Spleen (tissue), 11 donors: ENCODE measurements around the gene PRR23E. TPM values are rescaled to one million over a fixed set of nuclear protein-coding genes. Genes with fewer than 3 reads are reported as not detected.

Experiments
- DNase-seq: peaks from one replicate; pipeline ENCODE4 v3.0.0-alpha.2; 2020
- H3K27ac ChIP-seq, 8 donors: fragments of 200-600 bp; sonication (generic) in 7 of 8; 1 replicate in 4 of 8; 2 replicates in 4 of 8; pipeline versions ENCODE4 v1.5.0 to v1.8.0; 2016 to 2021; ENCODE audit warnings: inconsistent platforms in 4 of 8, mild to moderate bottlenecking in 4 of 8, moderate library complexity in 1 of 8
- H3K27me3 ChIP-seq, 7 donors: fragments of 200-600 bp; sonication (generic) in 6 of 7; replicated peaks in 1 of 7; 1 replicate in 4 of 7; 2 replicates in 3 of 7; pipeline versions ENCODE4 v1.5.0 to v1.8.0; 2016 to 2021; ENCODE audit warnings: inconsistent platforms in 3 of 7, mild to moderate bottlenecking in 1 of 7
- H3K36me3 ChIP-seq, 6 donors: fragments of 200-600 bp; sonication (generic) in 5 of 6; 1 replicate in 4 of 6; 2 replicates in 2 of 6; pipeline versions ENCODE4 v1.5.0 to v1.8.0; 2016 to 2021; ENCODE audit warnings: inconsistent platforms in 2 of 6
- H3K4me1 ChIP-seq, 6 donors: fragments of 200-600 bp; sonication (generic) in 5 of 6; 1 replicate in 3 of 6; 2 replicates in 3 of 6; pipeline versions ENCODE4 v1.5.0 to v1.8.0; 2016 to 2021; ENCODE audit warnings: inconsistent platforms in 3 of 6
- H3K4me3 ChIP-seq, 8 donors: fragments of 200-600 bp; sonication (generic) in 7 of 8; 1 replicate in 4 of 8; 2 replicates in 4 of 8; pipeline versions ENCODE4 v1.5.0 to v1.8.0; 2016 to 2021; ENCODE audit warnings: inconsistent platforms in 4 of 8, mild to moderate bottlenecking in 4 of 8, moderate library complexity in 2 of 8
- H3K9me3 ChIP-seq, 8 donors: fragments of 200-600 bp; sonication (generic) in 7 of 8; 1 replicate in 4 of 8; 2 replicates in 4 of 8; pipeline versions ENCODE4 v1.5.0 to v1.8.0; 2016 to 2021; ENCODE audit warnings: inconsistent platforms in 4 of 8
- CTCF ChIP-seq, 11 experiments: fragments of 200-600 bp in 7 of 11; fragments of 450-650 bp in 4 of 11; sonication (generic) in 4 of 11; IDR thresholded peaks in 8 of 11; conservative IDR thresholded peaks in 3 of 11; 1 replicate in 7 of 11; 2 replicates in 4 of 11; pipeline versions ENCODE4 v1.4.0 to v1.8.0; 2016 to 2021; ENCODE audit warnings: antibody characterized with exemption in 11 of 11, inconsistent platforms in 4 of 11, mild to moderate bottlenecking in 1 of 11
- POLR2A ChIP-seq, 3 donors: fragments of 450-650 bp; IDR thresholded peaks; one replicate each; pipeline ENCODE4 v1.5.1; 2017; ENCODE audit warnings: antibody characterized with exemption in 3 of 3, mild to moderate bottlenecking in 1 of 3
- POLR2AphosphoS5 ChIP-seq, 3 donors: sonication (generic); formaldehyde crosslinking; IDR thresholded peaks; one replicate each; pipeline ENCODE4 v1.5.1; 2017; ENCODE audit warnings: antibody characterized with exemption in 3 of 3
- WGBS, 5 donors: extraction: QIAGEN DNeasy Blood & Tissue Kit in 3 of 5; methylation state at CpG; one replicate each; pipeline versions ENCODE4 v1.1.5 to v1.1.7; 2013 to 2018; 5-methylcytosine and 5-hydroxymethylcytosine counted together
- intact Hi-C: fragments of 100-400 bp; cut with DNase I; formaldehyde crosslinking; loops from one replicate; pipeline ENCODE4 v1.15.0; 2023; ENCODE audit warnings: low total_unique reads
- polyA plus RNA-seq, 3 donors: library from polyadenylated mRNA; stranded (reverse); fragments of 200-250 nt; gene quantifications; one replicate each; pipeline ENCODE4 v1.2.1, GENCODE V29; 2013
- total RNA-seq, 7 donors: library from RNA; depleted of rRNA in 3 of 7; stranded (reverse); fragments of >200 nt in 3 of 7; fragmentation: NEBNext Ultra II Directional in 4 of 7; extraction: Animal tissue kit (Norgen Biotek cat#: 25700) in 4 of 7; gene quantifications; one replicate each; pipeline versions ENCODE4 v1.1.0 to v1.2.1, GENCODE V29; 2016 to 2021
- donor health status: healthy with polysubstance abuse.
- donor health status: DM: no; HTN: no; CAD: no; lungs with moderate emphysema.
- donor health status: DM: no; HTN: no; CAD: no.
- donor health status: Bipolar disorder and iron deficiency.
- donor health status: healthy.
- donor health status: DM: no; HTN: no; CAD: no.
- donor health status: DM: yes; HTN: yes; CAD: no.

Gene PRR23E
- total and polyA plus RNA-seq, 10 donors: not detected

- TF ChIP-seq CTCF (IDR thresholded peaks at IDR 0.05 in 8 of 11, conservative IDR thresholded peaks at IDR 0.05 in 3 of 11) (no peak), POLR2A (IDR thresholded peaks at IDR 0.05) (no peak), POLR2AphosphoS5 (IDR thresholded peaks at IDR 0.05) (no peak)
- Histone ChIP-seq H3K27ac (no peak overlapping the region), H3K4me1 (no peaks in the 10 kb centered on the region), H3K4me3 (no peak overlapping the region), H3K27me3 (peaks cover 0 to 52% (median 15%) of the 10 kb centered on the region in 7 donors), H3K9me3 (no peaks in the 10 kb centered on the region), H3K36me3 (no peaks in the 10 kb centered on the region)
- 58 to 89% (median 87%) methylated on average over 2 of the region's 2 CpGs for WGBS, 5 donors
- intact Hi-C loops: no loop called here
- no peak for DNase-seq
Measured at GRCh38 chr3:127161973-127162579, 30.9 kb upstream of the PRR23E start.

- Histone ChIP-seq H3K4me3 (no peak overlapping the region), H3K4me1 (no peaks in the 10 kb centered on the region), H3K9me3 (no peaks in the 10 kb centered on the region), H3K36me3 (no peaks in the 10 kb centered on the region), H3K27ac (no peak overlapping the region), H3K27me3 (peaks cover 0 to 52% (median 6%) of the 10 kb centered on the region in 7 donors)
- intact Hi-C loops: no loop called here
- TF ChIP-seq POLR2AphosphoS5 (IDR thresholded peaks at IDR 0.05): no peak
- DNase-seq: no peak
- 45 to 55% (median 48%) methylated on average over 15 of the region's 15 CpGs for WGBS, 5 donors
Measured at GRCh38 chr3:127162947-127163645, 29.8 kb upstream of the PRR23E start.

- no peak overlapping the region for H3K27ac ChIP-seq
- H3K4me3 ChIP-seq: no peak overlapping the region
- no peaks in the 10 kb centered on the region for H3K9me3 ChIP-seq
- DNase-seq: no peak
- H3K4me1 ChIP-seq: no peaks in the 10 kb centered on the region
- 63 to 73% (median 68%) methylated on average over 5 of the region's 5 CpGs for WGBS, 5 donors
- H3K36me3 ChIP-seq: no peaks in the 10 kb centered on the region
- peaks cover 0 to 52% (median 3%) of the 10 kb centered on the region in 7 donors for H3K27me3 ChIP-seq
- intact Hi-C loops: no loop called here
- no peak for TF ChIP-seq CTCF (IDR thresholded peaks at IDR 0.05 in 8 of 11, conservative IDR thresholded peaks at IDR 0.05 in 3 of 11)
- TF ChIP-seq POLR2AphosphoS5 (IDR thresholded peaks at IDR 0.05): no peak
- no peak for TF ChIP-seq POLR2A (IDR thresholded peaks at IDR 0.05)
Measured at GRCh38 chr3:127164615-127165014, 28.3 kb upstream of the PRR23E start.

GRCh38 chr3:127165036-127165435, 27.9 kb upstream of the PRR23E start:
- no peaks in the 10 kb centered on the region for H3K4me1 ChIP-seq
- no peak overlapping the region for H3K4me3 ChIP-seq
- DNase-seq: no peak
- no peaks in the 10 kb centered on the region for H3K9me3 ChIP-seq
- H3K27me3 ChIP-seq: peaks cover 0 to 49% (median 3%) of the 10 kb centered on the region in 7 donors
- H3K27ac ChIP-seq: no peak overlapping the region
- intact Hi-C loops: no loop called here
- WGBS, 5 donors: 83 to 96% (median 89%) methylated on average over 2 of the region's 2 CpGs; no CpG with 5 or more reads in 1 of the 5 donors
- no peak for TF ChIP-seq CTCF (IDR thresholded peaks at IDR 0.05 in 8 of 11, conservative IDR thresholded peaks at IDR 0.05 in 3 of 11)
- no peak for TF ChIP-seq POLR2AphosphoS5 (IDR thresholded peaks at IDR 0.05)
- no peak for TF ChIP-seq POLR2A (IDR thresholded peaks at IDR 0.05)
- no peaks in the 10 kb centered on the region for H3K36me3 ChIP-seq
